ENCODE data around the gene NBAS. TPM values are rescaled to one million over a fixed set of nuclear protein-coding genes. Genes with fewer than 3 reads are reported as not detected.

NBAS gene
- polyA plus RNA-seq, 2 of the 4 experiments (the other 2 are of a cell fraction), result 16.7 to 34.9 TPM

DNA sequence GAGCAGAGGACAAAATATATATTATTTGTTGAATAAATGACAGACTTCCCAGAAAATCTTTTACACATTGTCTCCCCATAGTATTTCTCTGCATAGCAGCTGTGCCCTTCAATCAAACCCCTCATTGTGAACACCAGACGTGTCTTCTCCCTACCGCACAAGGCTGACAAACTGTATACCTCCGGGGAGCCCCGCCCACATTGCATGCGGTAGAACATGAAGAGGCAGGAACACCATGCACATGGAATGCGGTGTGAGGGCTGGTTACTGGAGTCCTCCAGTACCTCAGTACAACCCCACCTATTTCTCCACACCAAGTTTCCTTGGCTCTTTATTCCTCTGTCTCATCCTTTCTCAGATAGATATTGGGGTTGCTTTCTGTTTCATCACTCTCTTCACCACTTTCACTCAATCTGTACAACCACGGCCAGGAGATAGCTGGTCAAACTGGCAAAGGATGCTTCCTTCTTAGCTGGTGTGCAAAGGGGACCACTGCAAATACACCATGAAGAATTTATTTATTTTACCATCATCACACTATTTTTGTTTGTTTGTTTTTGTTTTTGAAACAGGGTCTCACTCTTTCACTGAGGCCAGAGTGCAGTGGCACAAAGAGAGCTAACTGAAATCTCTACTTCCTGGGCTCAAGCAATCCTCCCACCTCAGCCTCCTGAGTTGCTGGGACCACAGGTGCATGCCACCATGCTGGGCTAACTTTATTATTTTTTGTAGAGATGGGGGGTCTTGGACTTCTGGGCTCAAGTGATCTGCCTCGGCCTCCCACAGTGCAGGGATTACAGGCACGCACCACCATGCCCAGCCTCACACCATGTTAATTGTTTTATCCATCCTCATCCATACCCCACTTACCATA, 2.3 kb upstream of the NBAS start (continued):
- TF ChIP-seq, protein P1, sequence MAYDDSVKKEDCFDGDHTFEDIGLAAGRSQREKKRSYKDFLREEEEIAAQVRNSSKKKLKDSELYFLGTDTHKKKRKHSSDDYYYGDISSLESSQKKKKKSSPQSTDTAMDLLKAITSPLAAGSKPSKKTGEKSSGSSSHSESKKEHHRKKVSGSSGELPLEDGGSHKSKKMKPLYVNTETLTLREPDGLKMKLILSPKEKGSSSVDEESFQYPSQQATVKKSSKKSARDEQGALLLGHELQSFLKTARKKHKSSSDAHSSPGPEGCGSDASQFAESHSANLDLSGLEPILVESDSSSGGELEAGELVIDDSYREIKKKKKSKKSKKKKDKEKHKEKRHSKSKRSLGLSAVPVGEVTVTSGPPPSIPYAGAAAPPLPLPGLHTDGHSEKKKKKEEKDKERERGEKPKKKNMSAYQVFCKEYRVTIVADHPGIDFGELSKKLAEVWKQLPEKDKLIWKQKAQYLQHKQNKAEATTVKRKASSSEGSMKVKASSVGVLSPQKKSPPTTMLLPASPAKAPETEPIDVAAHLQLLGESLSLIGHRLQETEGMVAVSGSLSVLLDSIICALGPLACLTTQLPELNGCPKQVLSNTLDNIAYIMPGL (CRISPR knock-in tag; IDR thresholded peaks at IDR 0.05; ENCODE audit: borderline replicate concordance), result no peak
- no peak for TF ChIP-seq SMC3 (IDR thresholded peaks at IDR 0.05)

DNA sequence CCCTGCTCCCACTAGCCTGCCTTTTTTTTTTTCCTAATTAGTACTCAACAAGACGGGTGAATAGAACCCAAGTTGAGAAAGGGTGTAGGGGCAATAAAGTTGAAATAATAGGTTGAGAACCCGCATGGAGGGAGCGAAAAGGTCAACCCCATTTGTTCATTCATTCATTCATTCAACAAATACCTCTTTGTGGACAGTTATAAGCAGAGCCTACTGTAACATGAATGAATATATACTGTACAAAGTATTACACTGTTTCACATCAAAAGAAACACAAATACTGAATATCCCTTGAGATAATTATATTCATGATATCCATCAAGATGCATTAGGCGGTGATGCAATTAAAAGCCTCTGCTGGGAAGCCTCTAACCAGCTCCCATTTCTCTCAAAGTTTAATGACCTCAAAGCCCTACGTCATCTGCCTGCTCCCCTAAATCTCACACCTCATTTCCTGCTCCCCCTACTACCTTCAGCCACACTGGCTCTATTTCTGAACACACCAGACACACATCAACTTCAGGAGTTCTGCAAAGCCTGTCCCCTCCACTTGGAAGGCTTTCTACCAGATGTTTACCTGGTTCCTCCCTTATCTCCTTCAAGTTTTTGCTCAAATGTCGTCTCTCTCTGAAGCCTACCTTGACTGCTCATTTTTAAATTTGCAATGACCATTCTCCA, 1.4 kb upstream of the NBAS start:
- POLR2A ChIA-PET, result no interaction called here

DNA sequence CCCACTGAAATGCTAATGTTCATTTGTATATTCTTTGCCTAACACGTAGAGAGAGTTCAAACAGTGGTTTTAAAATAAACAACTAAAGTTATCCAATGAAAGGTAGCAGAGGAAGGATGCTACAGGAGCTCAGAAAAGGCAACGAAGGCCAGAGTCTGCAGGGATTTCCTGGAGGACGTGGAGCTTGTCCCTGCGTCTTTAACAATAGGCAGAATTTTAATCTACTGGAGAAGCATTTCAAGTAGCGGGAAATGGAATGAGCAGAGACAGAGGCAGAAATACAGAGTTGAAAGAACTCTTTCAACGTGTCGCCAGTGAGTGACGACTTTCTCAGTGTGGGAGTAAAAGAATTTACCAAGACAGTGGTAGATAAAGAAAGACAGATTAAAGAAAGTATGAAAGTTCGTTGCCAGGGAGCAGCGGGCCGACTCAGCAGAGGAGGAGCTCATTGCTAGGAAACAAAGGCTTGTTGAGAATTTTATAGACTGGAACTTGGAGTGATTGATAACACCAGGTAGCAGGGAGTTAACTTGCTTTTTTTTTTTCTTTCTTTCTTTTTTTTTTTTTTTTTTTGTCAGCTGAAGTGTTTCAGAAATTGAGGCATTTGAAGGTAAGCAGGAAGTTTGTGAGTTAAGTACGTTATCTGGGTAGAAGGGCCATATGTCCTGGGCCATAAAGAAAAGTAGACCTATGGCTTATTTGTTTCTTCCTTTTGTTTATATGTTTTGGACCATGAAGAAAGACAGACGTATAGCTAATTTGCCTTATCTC, 625 bp upstream of the NBAS start:
- Histone ChIP-seq H3K4me3 (peak overlapping the region; percentile 64), H3K4me1 (peaks cover 10% of the 10 kb centered on the region), H3K4me2 (peak overlapping the region; percentile 93), H3K27ac (peak overlapping the region; percentile 76 to 81), H3K9me3 (no peaks in the 10 kb centered on the region)
- POLR2A ChIA-PET, result interaction anchor here (0.6 to 1.3 kb wide), 3 partner anchors 13 to 30 kb away, joined by 3 to 4 read pairs (median 3); partner anchors contain the start of gene DDX1
- 21% methylated on average over 13 of the region's 13 CpGs for WGBS (ENCODE audit: missing lambda C conversion rate)
- DNase-seq (ENCODE audit: low read depth in 1 of 2, low spot score in 1 of 2) (peak; percentile 25 to 30), ATAC-seq (peak; percentile 54 to 56), FAIRE-seq (peak; percentile 13)
- CTCF ChIA-PET, result interaction anchor here (1.2 to 5.8 kb wide), 4 partner anchors 10 to 27 kb away, joined by 3 to 43 read pairs (median 16); no protein-coding TSS in a partner anchor
- TF ChIP-seq EHMT2 (IDR thresholded peaks at IDR 0.05; ENCODE audit: low read depth) (0 out of 2 replicates have a peak, but pooled peaks have one; percentile 23), TP53 (CRISPR knock-in tag; IDR thresholded peaks at IDR 0.05) (no peak)

More for the DNA sequence above, 1.4 kb upstream of the NBAS start:
- CTCF ChIA-PET, result interaction anchor here (1.2 to 5.8 kb wide), 4 partner anchors 9 to 27 kb away, joined by 3 to 43 read pairs (median 16); no protein-coding TSS in a partner anchor
- H3K4me1 ChIP-seq, result peaks cover 10% of the 10 kb centered on the region
- TF ChIP-seq RNF2 (IDR thresholded peaks at IDR 0.05; ENCODE audit: borderline replicate concordance, low read depth) (no peak), E2F6 (IDR thresholded peaks at IDR 0.05; ENCODE audit: borderline replicate concordance, low read depth) (no peak), SREBF2 (IDR thresholded peaks at IDR 0.05) (no peak), EHMT2 (IDR thresholded peaks at IDR 0.05; ENCODE audit: low read depth) (no peak), ELK1 (IDR thresholded peaks at IDR 0.05; ENCODE audit: low read depth, low read length) (no peak), HOXA7 (CRISPR knock-in tag; IDR thresholded peaks at IDR 0.05) (no peak), CBX8 (IDR thresholded peaks at IDR 0.05) (no peak), TP53 (CRISPR knock-in tag; IDR thresholded peaks at IDR 0.05) (no peak)
- peak overlapping the region; percentile 93 for H3K4me2 ChIP-seq
- H3K4me3 ChIP-seq, result no peak overlapping the region
- ATAC-seq, result no peak
- no peak for FAIRE-seq
- DNase-seq (ENCODE audit: low read depth in 1 of 2, low spot score in 1 of 2), result no peak
- no peaks in the 10 kb centered on the region for H3K9me3 ChIP-seq
- WGBS (ENCODE audit: missing lambda C conversion rate), result 90% methylated on average over 6 of the region's 6 CpGs
- H3K27ac ChIP-seq, result no peak overlapping the region; a peak in 1 of 6 replicates

All from A549 (cell line).